AG09319 (cell line): ENCODE measurements around the gene CTU1.

Experiments used
- DNase-seq: peaks from one replicate; pipeline ENCODE4 v3.0.0-alpha.2; 2010; ENCODE audit warnings: low read depth; ENCODE audit errors: extremely low read depth
- CTCF ChIP-seq: IDR thresholded peaks from 2 replicates; pipeline ENCODE4 v1.5.1; 2011; ENCODE audit warnings: low read depth, mild to moderate bottlenecking, inconsistent platforms, low read length, moderate library complexity

CTU1 gene

GRCh38 chr19:51082611-51083010, 25.6 kb downstream of the CTU1 start, which contains the start of gene KLK14:
Gene KLK14, minus strand, starts transcription at chr19:51082887. Its CDS starts 273 bp downstream, at chr19:51082614.
- TF ChIP-seq CTCF, result no peak
- DNase-seq, result no peak

GRCh38 chr19:51081476-51081875, 26.7 kb downstream of the CTU1 start:
- no peak for DNase-seq
- no peak for TF ChIP-seq CTCF

GRCh38 chr19:51079481-51080110, 28.6 kb downstream of the CTU1 start:
- no peak for DNase-seq

GRCh38 chr19:51078731-51079130, 29.5 kb downstream of the CTU1 start:
- no peak for DNase-seq
- no peak for TF ChIP-seq CTCF

More at GRCh38 chr19:51079481-51080110, 28.6 kb downstream of the CTU1 start:
- no peak for TF ChIP-seq CTCF

GRCh38 chr19:51078104-51078503, 30.1 kb downstream of the CTU1 start:
- TF ChIP-seq CTCF, result no peak
- DNase-seq, result no peak

- no peak for DNase-seq
- no peak for TF ChIP-seq CTCF
These were observed 31.5 kb downstream of the CTU1 start for GRCh38 chr19:51076631-51077213.

GRCh38 chr19:51075998-51076397, 32.2 kb downstream of the CTU1 start:
- TF ChIP-seq CTCF, result no peak
- no peak for DNase-seq
